NCI-H2081 treated with DMSO at 0.1 percent for 48 hours (cell line): ENCODE measurements around the gene CFAP44.
"Not testable (repeated sequence)": the region's sequence is repeated elsewhere in the genome, so short reads cannot be mapped to it uniquely, and the experiment has no call there.

Source experiments
- DNase-seq: peaks from one replicate; lab custom pipeline; 2025; lab: John Stamatoyannopoulos, UW

The CFAP44 gene, protein sequence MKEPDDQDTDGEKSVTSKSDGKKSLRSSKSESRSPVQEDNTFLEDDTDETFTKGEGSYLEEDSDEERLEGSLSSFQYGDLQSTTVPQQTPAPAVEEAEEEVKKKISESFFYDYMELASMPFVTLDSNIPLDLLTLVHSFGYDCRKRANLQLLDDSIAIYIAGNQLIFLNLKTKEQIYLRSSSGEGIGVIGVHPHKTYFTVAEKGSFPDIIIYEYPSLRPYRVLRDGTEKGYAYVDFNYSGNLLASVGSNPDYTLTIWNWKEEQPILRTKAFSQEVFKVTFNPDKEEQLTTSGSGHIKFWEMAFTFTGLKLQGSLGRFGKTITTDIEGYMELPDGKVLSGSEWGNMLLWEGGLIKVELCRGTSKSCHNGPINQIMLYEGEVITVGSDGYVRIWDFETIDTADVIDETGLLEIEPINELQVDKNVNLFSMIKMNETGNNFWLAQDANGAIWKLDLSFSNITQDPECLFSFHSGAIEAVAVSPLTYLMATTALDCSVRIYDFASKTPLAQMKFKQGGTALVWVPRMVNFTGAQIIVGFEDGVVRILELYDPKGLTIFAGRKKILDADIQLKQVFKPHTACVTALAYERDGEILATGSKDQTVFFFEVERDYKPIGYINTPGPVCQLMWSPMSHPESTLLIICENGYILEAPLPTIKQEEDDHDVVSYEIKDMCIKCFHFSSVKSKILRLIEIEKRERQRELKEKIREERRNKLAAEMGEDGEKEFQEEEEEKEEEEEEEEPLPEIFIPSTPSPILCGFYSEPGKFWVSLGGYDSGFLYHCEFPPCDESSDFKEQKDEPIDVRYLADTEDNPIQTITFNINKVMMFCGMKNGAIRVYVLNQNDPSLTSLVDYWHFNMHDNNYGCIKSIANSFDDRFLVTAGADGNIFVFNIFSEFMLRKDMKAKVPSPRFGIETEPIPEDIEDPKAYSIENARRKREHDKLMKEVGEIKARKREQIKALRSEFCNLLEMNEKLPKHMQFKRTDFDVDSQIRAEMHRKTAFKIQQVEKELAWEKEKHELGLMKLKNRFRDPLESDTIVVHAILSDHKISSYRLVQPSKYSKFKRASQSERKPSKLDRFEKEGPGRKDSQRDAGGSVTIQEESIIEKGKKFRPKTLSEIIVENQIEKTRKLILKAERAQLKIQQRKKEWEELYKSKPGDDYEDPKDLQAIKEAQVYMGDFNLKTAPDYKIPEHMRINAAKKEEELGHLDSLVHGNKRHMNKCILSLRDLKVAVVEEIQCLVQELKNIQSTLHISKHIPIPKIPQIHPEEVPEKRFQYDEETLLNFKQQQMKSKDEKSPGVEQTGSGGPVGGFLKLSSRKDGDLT (N-terminal part only)

DNA sequence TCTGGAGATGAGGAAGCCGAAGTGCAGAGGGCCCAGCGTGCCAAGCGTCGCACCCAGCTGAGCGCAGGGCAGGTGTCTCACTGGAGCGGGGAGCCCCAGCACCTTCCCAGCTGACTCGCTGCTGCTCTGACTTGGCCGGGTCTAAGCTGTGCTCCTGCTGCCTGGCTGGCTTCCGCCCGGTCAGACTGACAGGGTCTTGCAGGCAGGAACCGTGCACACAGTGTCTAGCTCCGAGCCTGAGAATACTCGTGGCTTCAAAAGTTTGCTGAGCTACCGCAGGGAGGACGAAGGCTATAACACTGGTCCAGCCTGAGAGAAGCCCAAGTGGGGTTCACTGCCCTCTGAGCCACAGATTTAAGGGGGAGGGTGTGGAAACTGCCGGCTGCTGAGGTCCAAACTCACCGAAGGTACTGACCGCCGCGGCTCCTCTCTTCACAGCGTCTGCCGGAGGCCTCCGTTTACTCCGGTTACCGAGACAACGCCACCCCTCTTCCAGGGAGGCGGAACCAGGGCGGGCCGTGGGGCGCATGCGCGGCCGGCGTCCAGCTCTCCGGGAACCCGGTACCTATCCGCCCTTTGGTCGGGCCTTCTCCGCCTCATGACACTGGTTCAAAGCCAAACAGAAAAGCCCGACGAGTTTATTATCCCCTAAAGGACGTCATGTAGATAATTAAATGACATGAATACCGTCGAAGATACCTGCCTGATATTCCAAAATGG is at the start of gene CFAP44:
TSS of gene CFAP44 (minus strand) at position 443 of the 720 bp plus-strand sequence. CDS start 7,829 bp downstream, outside the sequence.
- no peak for DNase-seq

GRCh38 chr3:113485161-113485609 is 43.9 kb upstream of the CFAP44 start:
- no peak for DNase-seq

- no peak for DNase-seq
Observed at GRCh38 chr3:113468539-113468938, 27.2 kb upstream of the CFAP44 start.

- no peak for DNase-seq
Observed at GRCh38 chr3:113461488-113461887, 20.2 kb upstream of the CFAP44 start.

DNA sequence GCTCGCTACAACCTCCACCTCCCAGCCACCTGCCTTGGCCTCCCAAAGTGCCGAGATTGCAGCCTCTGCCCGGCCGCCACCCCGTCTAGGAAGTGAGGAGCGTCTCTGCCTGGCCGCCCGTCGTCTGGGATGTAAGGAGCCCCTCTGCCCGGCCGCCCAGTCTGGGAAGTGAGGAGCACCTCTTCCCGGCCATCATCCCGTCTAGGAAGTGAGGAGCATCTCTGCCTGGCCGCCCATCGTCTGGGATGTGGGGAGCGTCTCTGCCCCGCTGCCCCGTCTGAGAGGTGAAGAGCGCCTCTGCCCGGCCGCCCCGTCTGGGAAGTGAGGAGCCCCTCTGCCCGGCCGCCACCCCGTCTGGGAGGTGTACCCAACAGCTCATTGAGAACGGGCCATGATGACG is 17.3 kb upstream of the CFAP44 start:
- DNase-seq: not testable (repeated sequence)

DNA sequence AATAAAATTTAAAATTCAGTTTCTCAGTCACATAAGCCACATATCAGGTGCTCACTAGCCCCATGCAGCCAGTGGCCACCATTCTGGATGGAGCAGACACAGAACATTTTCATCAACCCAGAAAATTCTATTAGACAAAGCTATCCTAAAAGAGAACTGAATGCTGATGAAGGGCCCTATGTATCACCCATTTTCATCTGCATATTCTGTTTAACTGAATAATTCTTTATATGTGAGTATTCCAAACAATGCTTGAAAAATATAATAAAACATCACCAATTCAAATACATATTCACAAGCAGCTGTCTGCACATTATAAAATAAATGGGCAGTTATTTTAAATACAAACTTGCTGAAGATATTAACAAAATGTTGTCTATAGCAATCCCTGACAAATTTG is 14.2 kb upstream of the CFAP44 start:
- DNase-seq: no peak

- no peak for DNase-seq
Observed at GRCh38 chr3:113454630-113455029, 13.3 kb upstream of the CFAP44 start.

DNA sequence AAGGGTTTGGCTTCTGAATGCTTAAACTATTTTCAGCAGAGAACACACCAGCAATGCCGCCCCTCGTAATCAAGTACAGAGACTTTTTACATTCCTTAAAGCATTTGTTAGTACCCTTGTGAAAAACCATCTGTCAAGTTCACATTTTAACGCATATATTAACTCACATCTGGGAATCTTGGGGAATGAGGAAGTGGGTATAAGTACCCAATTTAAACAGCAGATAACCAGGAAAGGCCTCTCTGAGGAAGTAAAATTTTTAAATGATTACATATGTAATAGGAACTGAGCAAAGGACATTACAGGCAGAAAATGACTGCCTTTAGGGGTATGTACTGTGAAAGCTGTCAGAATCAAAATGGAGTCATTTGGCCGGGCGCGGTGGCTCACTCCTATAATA is 12.8 kb upstream of the CFAP44 start:
- no peak for DNase-seq

DNA sequence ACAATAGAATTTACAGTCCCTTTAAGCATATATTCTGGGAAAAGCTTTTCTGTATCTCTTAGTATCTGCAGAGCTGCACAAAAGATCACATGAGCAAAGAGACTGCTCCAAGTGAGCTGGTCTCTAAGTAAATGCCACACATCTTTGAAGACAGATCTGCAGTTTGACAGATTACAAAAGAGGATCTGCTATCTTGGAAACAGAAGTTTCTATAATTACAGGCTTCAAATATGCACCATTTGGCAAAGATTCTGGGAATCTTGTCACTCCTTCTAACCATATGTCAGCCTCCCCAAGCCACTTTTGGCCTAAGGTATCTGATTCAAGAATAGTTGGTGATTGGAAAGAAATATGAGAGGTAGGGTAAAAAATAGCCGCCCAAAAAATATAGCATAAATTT is 9.6 kb upstream of the CFAP44 start:
- DNase-seq: no peak

- DNase-seq: no peak
Observed at GRCh38 chr3:113439606-113440005, 1.7 kb downstream of the CFAP44 start.

DNA sequence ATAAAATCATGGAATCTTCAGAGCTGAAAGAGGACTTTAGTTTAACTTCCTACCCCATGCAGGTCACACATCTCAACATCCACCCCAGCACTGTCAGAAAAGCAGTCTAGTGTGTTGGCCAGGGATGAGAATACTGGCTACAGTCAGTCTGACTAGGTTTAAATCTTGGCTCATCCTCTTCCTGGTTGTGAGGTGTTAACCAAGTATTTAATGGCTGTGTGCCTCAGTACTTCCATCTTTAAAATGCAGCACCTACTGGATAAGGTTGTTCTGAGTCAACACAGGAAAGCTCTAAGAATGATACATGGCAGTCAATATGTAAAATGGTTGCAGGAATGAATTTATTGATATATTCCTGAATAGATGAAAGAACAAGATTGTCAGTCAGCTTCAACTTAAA is 3.1 kb downstream of the CFAP44 start:
- DNase-seq: no peak

- DNase-seq: no peak
Observed at GRCh38 chr3:113437411-113437810, 3.9 kb downstream of the CFAP44 start.

DNA sequence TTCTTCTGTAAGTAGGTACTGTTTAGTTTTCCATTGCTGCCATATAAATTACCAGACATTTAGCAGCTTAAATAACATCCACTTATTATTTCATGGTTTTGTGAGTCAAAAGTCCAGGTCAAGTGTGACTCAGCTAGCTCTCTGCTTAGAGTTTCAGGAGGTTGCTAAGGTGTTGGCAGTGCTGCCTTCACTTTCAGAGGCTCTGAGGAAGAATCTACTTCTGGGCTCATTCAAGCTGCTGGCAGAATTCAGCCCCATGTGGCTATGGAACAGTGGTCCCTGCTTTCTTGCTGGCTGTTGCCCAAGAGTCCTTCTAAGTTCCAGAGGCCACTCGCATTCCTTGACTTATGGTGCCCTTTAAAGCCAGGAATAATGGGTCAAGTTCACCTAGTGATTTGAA is 4.5 kb downstream of the CFAP44 start:
- no peak for DNase-seq

- no peak for DNase-seq
Observed at GRCh38 chr3:113431811-113432210, 9.5 kb downstream of the CFAP44 start.

DNA sequence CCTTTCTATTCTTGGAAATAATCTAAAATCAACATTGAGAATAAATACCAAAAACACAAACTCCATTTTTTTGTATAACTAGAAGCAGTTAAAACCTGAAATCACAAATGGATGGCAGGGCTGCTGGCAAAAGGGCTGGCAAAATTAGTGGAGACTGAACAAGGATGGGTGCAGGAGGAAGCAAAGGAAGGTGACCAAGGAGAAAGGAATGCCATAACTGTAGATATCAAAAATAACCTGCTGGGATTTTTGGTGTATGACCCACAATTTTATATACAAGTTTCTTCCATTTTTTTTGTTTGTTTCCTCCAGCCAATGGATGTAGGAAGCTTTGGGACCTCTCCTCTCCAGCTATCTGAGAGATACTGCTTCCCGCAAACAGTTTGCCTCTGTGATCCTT is 12.7 kb downstream of the CFAP44 start:
- DNase-seq: no peak

GRCh38 chr3:113423699-113424098 is 17.6 kb downstream of the CFAP44 start:
- DNase-seq: no peak

- no peak for DNase-seq
Observed at GRCh38 chr3:113421082-113421481, 20.2 kb downstream of the CFAP44 start.

DNA sequence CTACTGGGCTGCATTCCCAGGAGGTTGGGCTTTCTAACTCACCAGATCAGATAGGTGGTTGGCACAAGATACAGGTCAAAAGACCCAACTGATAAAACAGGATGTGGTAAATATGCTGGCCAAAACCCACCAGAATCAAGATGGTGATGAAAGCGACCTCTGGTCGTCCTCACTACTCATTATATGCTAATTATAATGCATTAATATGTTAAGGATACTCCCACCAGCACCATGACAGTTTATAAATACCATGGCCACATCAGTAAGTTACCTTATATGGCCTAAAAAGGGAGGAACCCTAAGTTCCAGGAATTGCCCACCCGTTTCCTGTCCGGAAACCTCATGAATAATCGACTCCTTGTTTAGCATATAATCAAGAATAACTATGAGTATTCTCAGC is 31.6 kb downstream of the CFAP44 start:
- DNase-seq: no peak

DNA sequence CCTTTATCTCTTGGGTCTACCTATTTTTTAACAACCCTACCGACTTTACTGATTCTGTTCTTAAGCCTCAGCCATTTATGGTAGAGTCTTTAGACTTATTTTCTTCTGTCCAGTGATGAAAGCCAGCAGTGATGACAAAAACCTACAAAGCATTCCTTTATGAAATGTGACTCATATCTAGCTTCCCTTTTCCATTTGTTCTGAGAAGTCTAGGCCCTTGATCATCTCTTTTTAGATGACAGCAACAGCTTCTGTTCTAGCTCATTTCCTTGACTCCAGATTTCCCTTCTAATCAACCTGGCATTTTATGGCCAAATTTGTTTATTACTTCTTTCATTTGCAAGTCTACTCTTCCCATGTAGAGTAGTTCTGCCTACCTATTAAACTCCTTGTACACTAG is 36.1 kb downstream of the CFAP44 start:
- no peak for DNase-seq

GRCh38 chr3:113404637-113405036 is 36.7 kb downstream of the CFAP44 start:
- no peak for DNase-seq
